Measurements from ENCODE around the gene NTM.

The NTM gene

GRCh38 chr11:131792243-131792642 is 421.8 kb downstream of the NTM start:
- Histone ChIP-seq H3K27me3 (replicated peaks; ENCODE audit: control insufficient read depth, insufficient read depth, low read length) (no peaks in the 10 kb centered on the region), H3K9me3 (ENCODE audit: control insufficient read depth, low read length) (no peaks in the 10 kb centered on the region), H3K9ac (ENCODE audit: low read length) (no peak overlapping the region), H3K36me3 (ENCODE audit: control insufficient read depth, insufficient read depth, low read length, severe bottlenecking) (no peaks in the 10 kb centered on the region), H3K4me3 (ENCODE audit: low read length) (no peak overlapping the region), H3K4me1 (ENCODE audit: control insufficient read depth, insufficient read depth, low read length) (peaks cover 11% of the 10 kb centered on the region)
- DNase-seq (ENCODE audit: low read depth), result no peak

- Histone ChIP-seq H3K9me3 (ENCODE audit: control insufficient read depth, low read length) (no peaks in the 10 kb centered on the region), H3K36me3 (ENCODE audit: control insufficient read depth, insufficient read depth, low read length, severe bottlenecking) (no peaks in the 10 kb centered on the region), H3K4me1 (ENCODE audit: control insufficient read depth, insufficient read depth, low read length) (peaks cover under 1% of the 10 kb centered on the region), H3K4me3 (ENCODE audit: low read length) (no peak overlapping the region), H3K9ac (ENCODE audit: low read length) (no peak overlapping the region), H3K27me3 (replicated peaks; ENCODE audit: control insufficient read depth, insufficient read depth, low read length) (peaks cover 14% of the 10 kb centered on the region)
- DNase-seq (ENCODE audit: low read depth), result no peak
These were observed 425.7 kb downstream of the NTM start for GRCh38 chr11:131796089-131796488.

- Histone ChIP-seq H3K4me3 (ENCODE audit: low read length) (no peak overlapping the region), H3K9ac (ENCODE audit: low read length) (no peak overlapping the region), H3K9me3 (ENCODE audit: control insufficient read depth, low read length) (no peaks in the 10 kb centered on the region), H3K36me3 (ENCODE audit: control insufficient read depth, insufficient read depth, low read length, severe bottlenecking) (no peaks in the 10 kb centered on the region), H3K27me3 (replicated peaks; ENCODE audit: control insufficient read depth, insufficient read depth, low read length) (peaks cover 14% of the 10 kb centered on the region), H3K4me1 (ENCODE audit: control insufficient read depth, insufficient read depth, low read length) (no peaks in the 10 kb centered on the region)
- no peak for DNase-seq (ENCODE audit: low read depth)
These were observed 426.1 kb downstream of the NTM start for GRCh38 chr11:131796541-131796940.

GRCh38 chr11:131800452-131800851 is 430.0 kb downstream of the NTM start:
- Histone ChIP-seq H3K27me3 (replicated peaks; ENCODE audit: control insufficient read depth, insufficient read depth, low read length) (peaks cover 34% of the 10 kb centered on the region), H3K9ac (ENCODE audit: low read length) (no peak overlapping the region), H3K9me3 (ENCODE audit: control insufficient read depth, low read length) (no peaks in the 10 kb centered on the region), H3K4me1 (ENCODE audit: control insufficient read depth, insufficient read depth, low read length) (no peaks in the 10 kb centered on the region), H3K36me3 (ENCODE audit: control insufficient read depth, insufficient read depth, low read length, severe bottlenecking) (no peaks in the 10 kb centered on the region), H3K4me3 (ENCODE audit: low read length) (no peak overlapping the region)
- no peak for DNase-seq (ENCODE audit: low read depth)

GRCh38 chr11:131802440-131803115 is 432.2 kb downstream of the NTM start:
- DNase-seq (ENCODE audit: low read depth), result no peak
- H3K4me3 ChIP-seq (ENCODE audit: low read length), result no peak overlapping the region
- peaks cover 34% of the 10 kb centered on the region for H3K27me3 ChIP-seq (replicated peaks; ENCODE audit: control insufficient read depth, insufficient read depth, low read length)
- no peak overlapping the region for H3K9ac ChIP-seq (ENCODE audit: low read length)
- no peaks in the 10 kb centered on the region for H3K9me3 ChIP-seq (ENCODE audit: control insufficient read depth, low read length)
- H3K36me3 ChIP-seq (ENCODE audit: control insufficient read depth, insufficient read depth, low read length, severe bottlenecking), result no peaks in the 10 kb centered on the region
- no peaks in the 10 kb centered on the region for H3K4me1 ChIP-seq (ENCODE audit: control insufficient read depth, insufficient read depth, low read length)

GRCh38 chr11:131807876-131808275 is 437.5 kb downstream of the NTM start:
- H3K27me3 ChIP-seq (replicated peaks; ENCODE audit: control insufficient read depth, insufficient read depth, low read length), result peaks cover 20% of the 10 kb centered on the region
- DNase-seq (ENCODE audit: low read depth), result no peak
- H3K9ac ChIP-seq (ENCODE audit: low read length), result no peak overlapping the region

GRCh38 chr11:131808470-131808869 is 438.1 kb downstream of the NTM start:
- peaks cover 20% of the 10 kb centered on the region for H3K27me3 ChIP-seq (replicated peaks; ENCODE audit: control insufficient read depth, insufficient read depth, low read length)
- DNase-seq (ENCODE audit: low read depth), result no peak
- H3K9ac ChIP-seq (ENCODE audit: low read length), result no peak overlapping the region
- H3K4me3 ChIP-seq (ENCODE audit: low read length), result no peak overlapping the region
- H3K4me1 ChIP-seq (ENCODE audit: control insufficient read depth, insufficient read depth, low read length), result peaks cover 4% of the 10 kb centered on the region
- no peaks in the 10 kb centered on the region for H3K9me3 ChIP-seq (ENCODE audit: control insufficient read depth, low read length)
- H3K36me3 ChIP-seq (ENCODE audit: control insufficient read depth, insufficient read depth, low read length, severe bottlenecking), result no peaks in the 10 kb centered on the region

More at GRCh38 chr11:131807876-131808275, 437.5 kb downstream of the NTM start:
- H3K9me3 ChIP-seq (ENCODE audit: control insufficient read depth, low read length), result no peaks in the 10 kb centered on the region
- no peaks in the 10 kb centered on the region for H3K36me3 ChIP-seq (ENCODE audit: control insufficient read depth, insufficient read depth, low read length, severe bottlenecking)
- no peak overlapping the region for H3K4me3 ChIP-seq (ENCODE audit: low read length)
- peaks cover 4% of the 10 kb centered on the region for H3K4me1 ChIP-seq (ENCODE audit: control insufficient read depth, insufficient read depth, low read length)

- no peaks in the 10 kb centered on the region for H3K36me3 ChIP-seq (ENCODE audit: control insufficient read depth, insufficient read depth, low read length, severe bottlenecking)
- H3K4me1 ChIP-seq (ENCODE audit: control insufficient read depth, insufficient read depth, low read length), result peaks cover 4% of the 10 kb centered on the region
- no peak overlapping the region for H3K9ac ChIP-seq (ENCODE audit: low read length)
- no peaks in the 10 kb centered on the region for H3K9me3 ChIP-seq (ENCODE audit: control insufficient read depth, low read length)
- no peak overlapping the region for H3K4me3 ChIP-seq (ENCODE audit: low read length)
- H3K27me3 ChIP-seq (replicated peaks; ENCODE audit: control insufficient read depth, insufficient read depth, low read length), result peaks cover 15% of the 10 kb centered on the region
- no peak for DNase-seq (ENCODE audit: low read depth)
These were observed 438.9 kb downstream of the NTM start for GRCh38 chr11:131809203-131809918.

- Histone ChIP-seq H3K36me3 (ENCODE audit: control insufficient read depth, insufficient read depth, low read length, severe bottlenecking) (no peaks in the 10 kb centered on the region), H3K9me3 (ENCODE audit: control insufficient read depth, low read length) (no peaks in the 10 kb centered on the region), H3K4me1 (ENCODE audit: control insufficient read depth, insufficient read depth, low read length) (peaks cover 4% of the 10 kb centered on the region), H3K27me3 (replicated peaks; ENCODE audit: control insufficient read depth, insufficient read depth, low read length) (peaks cover 8% of the 10 kb centered on the region), H3K9ac (ENCODE audit: low read length) (no peak overlapping the region), H3K4me3 (ENCODE audit: low read length) (no peak overlapping the region)
- no peak for DNase-seq (ENCODE audit: low read depth)
These were observed 440.1 kb downstream of the NTM start for GRCh38 chr11:131810541-131810940.

- peaks cover 4% of the 10 kb centered on the region for H3K4me1 ChIP-seq (ENCODE audit: control insufficient read depth, insufficient read depth, low read length)
- H3K9me3 ChIP-seq (ENCODE audit: control insufficient read depth, low read length), result no peaks in the 10 kb centered on the region
- H3K27me3 ChIP-seq (replicated peaks; ENCODE audit: control insufficient read depth, insufficient read depth, low read length), result peaks cover 8% of the 10 kb centered on the region
- no peaks in the 10 kb centered on the region for H3K36me3 ChIP-seq (ENCODE audit: control insufficient read depth, insufficient read depth, low read length, severe bottlenecking)
- no peak for DNase-seq (ENCODE audit: low read depth)
- no peak overlapping the region for H3K4me3 ChIP-seq (ENCODE audit: low read length)
- no peak overlapping the region for H3K9ac ChIP-seq (ENCODE audit: low read length)
These were observed 441.0 kb downstream of the NTM start for GRCh38 chr11:131811383-131811782.

GRCh38 chr11:131814108-131814507 is 443.7 kb downstream of the NTM start:
- no peaks in the 10 kb centered on the region for H3K36me3 ChIP-seq (ENCODE audit: control insufficient read depth, insufficient read depth, low read length, severe bottlenecking)
- H3K27me3 ChIP-seq (replicated peaks; ENCODE audit: control insufficient read depth, insufficient read depth, low read length), result peaks cover 8% of the 10 kb centered on the region
- H3K9ac ChIP-seq (ENCODE audit: low read length), result no peak overlapping the region
- no peak overlapping the region for H3K4me3 ChIP-seq (ENCODE audit: low read length)
- H3K9me3 ChIP-seq (ENCODE audit: control insufficient read depth, low read length), result no peaks in the 10 kb centered on the region
- no peak for DNase-seq (ENCODE audit: low read depth)
- peaks cover 3% of the 10 kb centered on the region for H3K4me1 ChIP-seq (ENCODE audit: control insufficient read depth, insufficient read depth, low read length)

Measured in adipocyte (in vitro differentiated cells).